Measurements from ENCODE around the gene PBX1. TPM values are rescaled to one million over a fixed set of nuclear protein-coding genes. Genes with fewer than 3 reads are reported as not detected.
"Not testable (repeated sequence)": the region's sequence is repeated elsewhere in the genome, so short reads cannot be mapped to it uniquely, and the experiment has no call there.

Gene PBX1
- total RNA-seq, 1 donor from 2014 or later: 52.2 TPM

DNA sequence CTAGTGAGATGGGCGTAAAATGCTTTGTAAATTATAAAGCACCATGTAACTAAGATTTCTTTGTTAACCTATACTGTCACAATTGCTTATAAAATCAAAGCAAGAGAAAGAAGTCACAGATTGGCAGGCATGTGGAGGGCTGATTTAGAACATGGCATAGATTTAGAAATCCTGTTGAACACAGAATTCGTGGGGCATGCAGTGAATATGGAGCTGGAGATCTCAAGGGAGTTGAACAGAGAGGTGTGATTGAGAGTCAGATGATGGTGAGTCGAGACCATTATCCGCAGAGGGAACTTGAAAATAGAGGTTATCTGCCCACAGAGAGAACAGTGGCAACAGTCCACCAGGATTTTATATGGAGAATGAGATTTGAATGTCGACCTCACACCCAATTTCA, 27.6 kb downstream of the PBX1 start:
- intact Hi-C loops (cut with DNase I): no loop called here
- DNase-seq (ENCODE audit: low spot score): no peak

DNA sequence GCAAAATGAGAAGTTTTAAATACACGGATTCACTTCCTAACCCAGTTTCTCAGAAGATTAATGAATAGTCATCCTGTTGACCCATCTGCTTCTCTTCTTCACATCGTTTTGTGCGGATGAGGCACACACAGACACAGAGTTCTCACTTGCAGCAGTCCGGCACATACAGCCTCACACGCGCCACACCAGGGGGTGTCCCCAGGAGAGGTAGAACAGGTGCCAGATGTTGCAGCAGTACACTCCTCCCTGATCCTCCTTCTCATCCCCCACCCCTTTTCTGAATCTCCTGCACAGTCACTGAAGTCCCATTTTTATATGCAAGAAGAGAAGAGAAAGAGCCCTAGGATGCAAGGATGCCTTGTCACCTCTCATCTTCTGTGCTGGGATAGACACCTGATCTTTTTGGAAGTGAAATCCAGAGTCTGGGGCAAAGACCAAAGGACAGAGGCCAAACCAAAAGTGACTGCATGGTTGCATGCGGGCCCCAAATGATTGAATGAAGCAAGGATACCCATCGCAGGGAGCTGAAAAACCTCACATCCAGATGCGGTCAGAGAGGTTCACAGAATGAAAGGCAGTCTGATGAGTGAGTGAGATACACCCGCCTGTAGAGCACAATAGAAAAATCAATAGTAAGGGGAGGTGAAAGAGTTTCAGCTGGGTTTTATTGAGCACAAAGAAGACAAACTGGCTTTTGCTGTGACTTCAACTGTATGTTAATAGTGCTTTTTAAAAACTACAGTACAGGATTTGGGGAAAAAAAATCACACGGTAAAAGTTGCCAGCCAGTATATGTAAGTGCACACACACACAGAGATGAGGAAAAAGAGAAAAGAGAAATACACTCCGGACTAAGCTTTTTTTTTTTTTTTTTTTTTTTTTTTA, 28.9 kb downstream of the PBX1 start:
- intact Hi-C loops (cut with DNase I): no loop called here
- DNase-seq (ENCODE audit: low spot score): no peak

DNA sequence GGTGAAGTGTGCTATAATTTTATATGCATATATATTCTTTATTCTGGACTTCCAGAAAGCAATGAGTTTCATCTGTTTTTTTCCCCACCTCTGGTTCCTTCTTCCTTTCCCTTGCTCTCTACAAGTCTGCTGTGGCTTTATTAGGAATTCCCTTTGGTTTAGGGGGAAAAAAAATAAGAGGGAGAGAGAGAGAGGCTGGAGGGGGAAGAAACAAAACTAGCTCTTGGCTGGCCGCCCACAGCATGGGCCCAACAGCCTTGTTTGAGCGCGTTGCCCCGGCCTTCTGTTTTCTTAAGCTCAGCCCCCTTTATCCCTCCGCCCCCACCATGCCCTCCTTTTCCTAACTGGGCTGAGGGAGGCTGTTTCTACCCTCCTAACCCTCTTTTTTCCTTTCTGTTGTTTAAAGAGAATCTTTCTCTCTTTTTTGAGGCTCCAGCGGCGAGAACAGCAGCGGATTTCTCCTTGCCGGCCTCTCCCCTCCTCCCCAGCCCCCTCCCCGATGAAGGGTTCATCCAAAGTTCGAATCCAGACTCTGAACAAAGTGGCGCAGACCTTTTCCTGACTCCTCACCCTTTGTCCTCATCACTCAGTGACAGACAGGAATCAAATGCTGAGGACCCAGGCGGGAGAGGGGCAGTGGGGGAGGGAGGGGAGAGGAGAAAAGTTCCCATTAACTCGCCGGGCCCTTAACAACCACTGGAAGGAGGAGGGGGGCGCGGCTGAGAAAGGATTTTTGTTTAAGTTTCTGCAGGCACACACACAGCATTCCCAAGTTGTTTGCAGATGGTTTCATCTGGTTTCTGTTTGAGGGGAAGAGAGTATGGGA, 29.7 kb downstream of the PBX1 start:
- intact Hi-C loops (cut with DNase I): no loop called here
- no peak for DNase-seq (ENCODE audit: low spot score)

DNA sequence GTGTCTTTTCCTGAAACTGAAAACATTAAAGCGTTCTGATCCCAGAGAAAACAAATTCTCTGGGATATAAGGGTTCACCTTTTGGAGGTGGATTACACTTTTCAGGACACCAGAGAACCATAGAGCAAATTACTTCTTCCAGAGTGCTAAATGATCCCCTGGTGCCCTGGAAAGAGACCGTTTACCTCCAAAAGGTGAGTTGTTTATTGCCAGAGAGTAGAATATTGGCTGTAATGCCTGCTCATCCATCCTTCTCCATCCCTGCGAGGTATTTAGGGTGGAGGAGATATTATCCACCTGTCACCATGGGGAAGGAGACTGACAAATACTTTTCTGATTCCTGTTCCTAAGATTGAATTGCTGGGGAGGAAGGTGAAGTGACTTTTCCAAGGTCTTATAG, 30.4 kb downstream of the PBX1 start:
- intact Hi-C loops (cut with DNase I): no loop called here
- DNase-seq (ENCODE audit: low spot score): no peak

DNA sequence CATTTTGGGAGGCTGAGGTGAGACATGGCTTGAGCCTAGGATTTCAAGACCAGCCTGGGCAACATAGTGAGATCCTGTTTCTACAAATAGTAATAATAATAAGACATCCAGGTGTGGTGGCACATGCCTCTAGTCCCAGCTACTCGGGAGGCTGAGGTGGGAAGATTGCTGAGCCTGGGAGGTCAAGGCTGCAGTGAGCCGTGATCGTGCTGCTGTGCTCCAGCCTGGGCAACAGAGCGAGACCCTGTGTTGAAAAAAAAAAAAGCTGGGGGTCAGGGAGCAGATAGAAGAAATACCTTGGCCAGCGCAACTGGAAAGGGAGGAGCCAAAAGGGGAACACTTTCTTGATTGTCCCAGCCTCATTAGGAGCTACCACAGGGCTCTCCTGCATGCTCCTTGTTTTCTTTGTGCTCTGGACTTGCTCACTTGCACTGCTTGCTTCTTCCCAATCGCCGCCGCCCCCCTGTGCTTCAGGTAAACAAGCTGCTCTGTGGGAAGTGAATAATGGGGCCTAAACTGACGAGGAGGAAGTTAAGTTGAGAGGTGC, 31.1 kb downstream of the PBX1 start:
- no peak for DNase-seq (ENCODE audit: low spot score)
- intact Hi-C loops (cut with DNase I): no loop called here

DNA sequence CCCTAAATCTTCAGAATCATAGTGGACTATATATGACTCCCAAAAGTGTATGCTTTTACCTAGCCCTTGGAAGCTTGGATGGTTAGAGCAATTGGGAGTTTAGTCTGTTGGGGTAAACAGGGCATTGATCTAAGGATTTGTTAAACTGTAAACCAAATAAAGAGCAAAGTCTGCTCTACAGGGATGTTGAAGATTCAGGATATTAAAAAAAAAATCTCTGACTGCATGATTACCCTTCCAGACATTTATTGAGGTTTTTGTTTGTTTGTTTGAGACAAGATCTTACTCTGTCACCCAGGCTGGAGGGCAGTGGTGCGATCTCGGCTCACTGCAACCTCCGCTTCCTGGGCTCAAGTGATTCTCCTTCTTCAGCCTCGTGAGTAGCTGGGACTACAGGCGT, 31.6 kb downstream of the PBX1 start:
- no peak for DNase-seq (ENCODE audit: low spot score)
- intact Hi-C loops (cut with DNase I): no loop called here

DNA sequence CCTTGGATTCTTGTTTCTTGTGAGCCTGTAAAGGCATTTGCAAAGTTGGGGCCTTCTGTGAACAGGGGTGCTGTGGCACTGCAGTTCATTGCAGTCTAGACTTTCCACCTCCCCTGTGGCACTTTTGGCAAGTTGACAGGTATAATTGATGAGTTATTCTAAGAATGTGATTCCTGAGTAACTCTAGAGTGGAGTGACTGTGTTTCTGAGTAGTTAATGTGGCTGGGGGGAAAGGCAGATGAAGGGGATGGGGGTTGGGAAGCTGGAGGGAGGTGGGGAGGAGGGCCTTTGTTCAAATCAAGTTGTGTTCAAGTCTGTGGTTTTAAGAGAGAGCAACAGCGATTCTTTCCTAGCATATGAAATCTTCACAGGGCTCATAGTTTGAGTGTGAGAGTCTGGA, 32.9 kb downstream of the PBX1 start:
- no peak for DNase-seq (ENCODE audit: low spot score)
- intact Hi-C loops (cut with DNase I): no loop called here

DNA sequence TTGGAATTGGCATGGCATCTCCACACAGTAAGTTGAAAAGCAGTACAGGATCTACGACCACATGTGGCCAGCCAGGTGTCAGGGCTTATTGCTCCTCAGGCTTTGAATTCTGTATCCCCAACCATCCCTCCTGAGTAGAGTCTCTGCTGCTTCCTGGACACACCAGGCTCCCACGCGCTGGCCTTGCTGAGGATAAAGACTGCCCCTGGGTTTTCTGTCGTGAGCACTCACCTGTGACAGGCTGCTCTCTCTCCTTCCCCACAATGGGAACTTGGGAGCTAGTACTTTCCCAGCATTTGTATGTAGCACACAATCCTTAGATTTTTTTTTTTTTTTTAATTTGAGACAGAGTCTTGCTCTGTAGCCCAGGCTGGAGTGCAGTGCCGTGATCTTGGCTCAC, 33.6 kb downstream of the PBX1 start:
- intact Hi-C loops (cut with DNase I): no loop called here
- DNase-seq (ENCODE audit: low spot score): no peak

DNA sequence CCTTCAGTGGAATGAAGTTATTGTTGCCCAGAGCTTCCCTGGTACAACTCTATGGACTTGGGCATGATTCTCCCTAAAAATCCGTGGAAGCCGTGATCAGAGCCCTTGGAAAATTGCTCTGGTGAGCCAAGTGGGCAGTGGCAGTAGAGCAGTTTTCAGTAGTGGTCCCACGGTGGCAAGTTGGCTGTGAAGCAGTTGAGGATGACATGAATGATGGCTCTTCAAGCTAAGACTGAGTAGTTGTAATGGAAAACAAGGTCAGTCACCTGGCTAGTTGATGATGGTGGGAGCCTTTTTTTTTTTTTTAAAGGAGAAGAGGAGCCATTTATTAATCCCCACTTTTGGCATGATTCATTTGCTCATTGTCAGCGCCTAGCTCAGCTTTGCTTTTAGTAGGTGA, 36.2 kb downstream of the PBX1 start:
- intact Hi-C loops (cut with DNase I): no loop called here
- no peak for DNase-seq (ENCODE audit: low spot score)

DNA sequence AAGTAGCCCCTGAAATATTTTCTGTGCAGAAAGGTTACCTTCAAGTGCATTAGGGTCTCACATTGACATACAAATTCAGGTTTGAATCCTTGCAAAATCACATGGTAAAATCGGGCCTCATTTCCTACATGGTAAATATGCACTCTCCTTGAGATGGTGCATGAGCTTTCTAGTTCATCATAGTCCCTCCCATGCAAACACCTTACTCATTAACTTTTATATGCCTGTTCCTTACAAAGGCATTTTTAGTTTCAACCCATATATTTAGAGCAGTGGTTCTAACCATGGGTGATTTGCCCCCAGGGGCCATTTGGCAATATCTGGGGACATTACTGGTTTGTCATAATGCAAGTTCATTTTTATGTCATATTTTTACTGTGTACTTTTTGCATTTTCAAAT, 37.2 kb downstream of the PBX1 start:
- no peak for DNase-seq (ENCODE audit: low spot score)
- intact Hi-C loops (cut with DNase I): no loop called here

DNA sequence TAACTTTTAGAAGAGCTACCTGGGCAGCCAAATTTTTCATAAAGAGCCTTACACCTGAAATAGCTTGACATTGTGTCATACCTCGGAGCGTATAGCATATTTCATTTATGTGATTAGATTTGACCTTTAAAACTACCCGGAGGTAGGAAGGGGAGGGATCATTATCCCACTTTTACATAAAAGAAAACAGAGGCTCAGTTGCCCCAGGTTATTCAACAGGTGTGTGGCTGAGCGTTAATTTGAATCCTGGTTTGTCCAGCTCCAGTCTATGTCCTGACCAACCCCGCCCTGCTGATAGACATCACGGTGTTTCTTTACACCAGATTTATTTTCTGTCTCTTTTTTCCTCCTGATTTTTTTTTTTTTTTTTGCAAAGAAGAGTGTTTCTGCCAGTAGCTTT, 39.7 kb downstream of the PBX1 start:
- intact Hi-C loops (cut with DNase I): no loop called here
- DNase-seq (ENCODE audit: low spot score): no peak

DNA sequence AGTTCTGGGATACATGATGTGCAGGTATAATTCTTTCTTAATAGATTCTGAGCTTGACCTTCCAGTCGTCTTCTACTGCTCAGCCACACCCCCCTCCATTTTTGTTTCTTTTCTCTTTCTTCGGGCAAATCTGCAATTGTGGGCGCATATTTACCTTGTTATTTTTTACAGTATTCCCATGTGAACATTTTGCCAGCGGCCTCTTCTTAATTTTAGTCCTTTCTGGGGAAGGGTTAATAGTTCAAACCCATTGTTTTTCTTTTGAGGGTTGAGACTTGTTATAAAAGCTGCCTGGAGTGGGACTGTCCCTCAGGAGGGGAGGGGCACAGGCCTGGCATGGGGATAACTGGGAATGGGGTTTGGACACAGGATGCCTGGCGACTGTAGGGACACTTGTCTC, 40.3 kb downstream of the PBX1 start:
- intact Hi-C loops (cut with DNase I): no loop called here
- DNase-seq (ENCODE audit: low spot score): no peak

DNA sequence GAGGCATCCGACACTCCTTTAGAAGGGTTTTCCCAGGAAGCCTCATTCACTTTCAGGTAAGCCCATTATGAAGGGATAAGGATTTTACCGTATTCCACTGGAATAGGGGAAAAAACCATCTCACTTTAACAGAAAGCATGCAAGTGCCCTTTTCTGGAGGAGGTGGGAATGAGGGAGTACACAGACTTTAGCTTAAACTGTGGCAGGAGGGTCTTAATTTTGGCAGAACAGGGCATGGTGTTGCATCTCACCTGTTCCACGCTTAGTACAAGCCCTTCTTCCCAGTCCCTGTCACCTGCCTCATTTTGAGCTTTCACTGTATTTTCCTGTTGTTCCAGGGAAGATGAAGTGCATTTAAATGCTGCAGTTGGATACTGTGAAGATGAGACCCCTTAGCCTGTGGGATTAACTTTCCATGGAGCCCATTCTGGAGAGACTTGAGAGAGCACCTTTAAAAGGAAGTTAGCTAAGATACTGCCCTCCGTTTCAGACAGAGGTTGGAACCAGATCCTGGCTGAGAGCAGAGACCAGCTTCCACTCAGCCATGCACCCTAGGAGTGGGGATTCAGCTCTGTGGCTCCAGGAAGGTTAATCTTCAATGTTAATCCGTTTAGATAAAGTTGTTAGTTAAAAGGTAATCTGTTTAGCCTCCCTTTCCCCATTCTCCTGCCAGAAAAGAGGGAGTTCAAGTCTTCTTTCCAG, 42.6 kb downstream of the PBX1 start:
- intact Hi-C loops (cut with DNase I): no loop called here

DNA sequence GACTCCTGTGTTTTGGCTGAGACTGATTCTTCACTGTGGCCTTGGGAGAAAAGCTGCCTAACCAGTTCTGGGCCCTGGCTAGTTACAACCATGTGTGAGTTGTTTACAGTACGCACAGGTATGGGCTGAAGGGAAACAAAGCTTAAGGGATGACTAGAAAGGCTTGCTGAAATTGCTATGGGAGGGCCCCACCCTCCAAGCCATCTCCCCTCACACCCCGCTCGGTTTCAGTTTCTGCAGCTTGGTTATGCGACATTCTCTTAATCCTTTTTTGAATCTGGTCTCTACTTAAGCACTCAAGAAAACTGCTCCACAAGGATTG, 43.1 kb downstream of the PBX1 start:
- DNase-seq (ENCODE audit: low spot score): no peak
- intact Hi-C loops (cut with DNase I): no loop called here

More for the DNA sequence above, 42.6 kb downstream of the PBX1 start:
- DNase-seq (ENCODE audit: low spot score): no peak

DNA sequence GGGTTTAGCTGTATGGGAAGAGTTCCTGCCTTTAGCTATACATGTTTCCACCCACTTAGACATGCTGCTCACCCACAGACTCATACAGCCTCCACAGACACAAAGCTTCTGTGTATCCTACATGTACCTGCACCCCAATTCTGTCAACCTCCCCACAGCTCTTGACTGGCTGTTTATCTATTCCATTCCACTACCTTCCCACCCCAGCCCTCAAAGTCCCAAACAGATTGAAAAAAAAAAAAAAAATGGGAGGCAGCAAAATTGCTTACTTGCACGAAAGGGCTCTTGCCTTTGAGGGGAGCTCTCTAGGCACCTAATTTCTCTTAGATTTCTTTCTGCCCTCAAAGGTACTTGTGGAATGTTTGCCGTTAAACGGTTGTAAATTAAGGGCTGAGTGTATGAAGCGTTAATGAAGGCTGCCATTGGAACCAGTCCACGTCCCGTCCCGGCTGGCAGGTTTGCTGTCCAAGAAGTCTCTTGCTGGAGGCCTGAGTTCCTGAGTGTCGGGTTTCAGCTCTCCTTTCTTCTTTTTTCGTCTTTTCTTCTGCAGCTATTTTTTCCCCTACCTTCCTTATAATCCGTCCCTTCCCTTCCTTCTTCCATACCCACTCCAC, 43.6 kb downstream of the PBX1 start:
- DNase-seq (ENCODE audit: low spot score): no peak
- intact Hi-C loops (cut with DNase I): no loop called here

DNA sequence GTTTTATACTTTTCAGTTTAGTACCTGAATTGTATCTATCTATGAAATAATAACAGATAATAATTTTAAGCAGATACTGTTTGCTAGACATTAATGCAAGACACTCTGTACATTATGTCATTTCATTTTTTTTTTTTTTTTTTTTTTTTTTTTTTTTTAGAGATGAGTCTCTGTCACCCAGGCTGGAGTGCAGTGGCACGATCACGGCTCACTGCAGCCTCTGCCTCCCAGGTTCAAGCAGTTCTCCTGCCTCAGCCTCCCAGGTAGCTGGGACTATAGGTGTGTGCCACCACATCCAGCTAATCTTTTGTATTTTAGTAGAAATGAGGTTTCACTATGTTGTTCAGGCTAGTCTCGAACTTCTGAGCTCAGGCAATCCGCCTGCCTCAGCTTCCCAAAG, 44.8 kb downstream of the PBX1 start:
- intact Hi-C loops (cut with DNase I): not testable (repeated sequence)

DNA sequence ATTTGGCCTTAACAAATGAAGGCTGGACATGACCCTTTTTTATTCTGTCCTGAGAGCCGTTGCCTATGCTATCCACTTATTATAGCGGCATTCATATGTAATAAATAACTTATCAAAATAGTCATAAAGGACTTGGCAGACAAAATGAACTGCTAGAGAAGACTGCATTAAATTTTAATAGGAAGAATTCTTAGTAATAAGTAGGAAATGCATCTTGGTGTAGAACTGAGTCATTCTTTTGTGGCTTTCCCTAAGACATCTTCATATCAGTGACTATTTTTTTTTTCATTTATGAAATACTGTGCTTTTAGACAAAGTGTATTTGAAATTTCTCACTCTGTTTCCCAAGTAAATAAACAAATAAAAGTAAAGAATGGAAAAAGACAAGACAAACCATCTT, 45.6 kb downstream of the PBX1 start:
- intact Hi-C loops (cut with DNase I): no loop called here
- no peak for DNase-seq (ENCODE audit: low spot score)

More for the DNA sequence above, 44.8 kb downstream of the PBX1 start:
- not testable (repeated sequence) for DNase-seq (ENCODE audit: low spot score)

DNA sequence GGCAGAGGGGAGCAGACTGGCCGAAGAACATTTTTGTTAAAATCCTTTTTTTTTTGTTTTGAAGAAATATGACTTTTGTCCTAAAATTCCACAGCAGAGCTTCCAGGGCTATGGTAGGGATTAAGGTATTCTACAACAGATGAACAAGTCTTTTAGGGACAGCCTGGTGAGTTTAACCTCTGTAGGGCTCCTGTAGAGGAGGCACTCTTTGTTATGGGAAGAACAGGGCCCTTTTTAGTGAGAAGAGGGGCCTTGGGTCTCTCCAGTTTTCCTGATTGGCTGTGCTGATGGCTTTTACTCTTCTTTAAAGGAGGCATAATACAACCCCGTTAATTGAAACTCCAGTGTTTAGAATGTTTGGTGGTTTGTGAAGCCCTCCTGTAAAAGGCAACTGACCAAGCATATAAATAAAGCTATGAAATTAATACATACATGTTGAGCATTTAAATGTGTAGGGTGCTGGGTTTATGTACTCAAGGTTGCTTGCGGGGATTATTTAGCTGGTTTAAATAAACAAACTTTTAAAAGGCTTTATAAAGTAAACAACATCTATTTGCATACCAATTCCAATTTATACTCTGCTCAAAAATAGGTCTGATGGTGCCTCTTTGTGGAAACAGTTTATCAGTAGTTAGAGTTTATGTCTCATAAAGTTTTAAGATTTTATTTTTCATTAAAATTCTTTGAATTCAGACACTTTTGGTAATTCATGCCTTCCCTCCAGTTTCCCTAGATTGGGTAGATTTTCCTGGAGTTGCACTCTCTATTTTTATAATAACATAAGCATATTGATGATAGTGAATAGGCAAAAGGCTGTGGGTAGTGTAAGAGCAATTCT, 46.5 kb downstream of the PBX1 start:
- intact Hi-C loops (cut with DNase I): loop anchor here (5.0 kb wide), 1 partner anchor 38 kb away; no protein-coding TSS in a partner anchor
- no peak for DNase-seq (ENCODE audit: low spot score)

DNA sequence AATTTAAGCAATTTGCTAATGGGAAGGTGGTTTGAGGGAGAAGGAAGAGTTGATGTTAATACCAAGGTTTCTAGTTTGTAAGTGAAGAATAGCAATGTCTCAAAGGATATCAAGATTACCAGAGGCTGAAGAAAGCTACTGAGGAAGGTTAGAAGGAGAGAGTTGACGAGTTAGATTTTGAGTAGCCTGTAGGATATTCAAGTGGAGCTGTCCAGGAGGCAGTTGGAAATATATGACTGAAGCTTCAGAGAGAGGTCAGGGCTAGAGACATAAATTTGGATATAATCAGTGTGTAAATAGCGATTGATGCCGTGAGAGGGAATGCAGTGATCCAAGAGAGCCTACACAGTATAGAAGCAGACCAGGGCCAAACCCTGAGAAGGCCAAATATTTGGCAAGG, 48.4 kb downstream of the PBX1 start:
- intact Hi-C loops (cut with DNase I): loop anchor here (5.0 kb wide), 1 partner anchor 40 kb away; no protein-coding TSS in a partner anchor
- no peak for DNase-seq (ENCODE audit: low spot score)

Data from cardiac septum (tissue), 1 donor.